Tibial nerve (tissue), 4 donors: ENCODE measurements around the gene LTBP3.

Experiments used
- EP300 ChIP-seq, 2 donors: sonication (generic); formaldehyde crosslinking; IDR thresholded peaks; one replicate each; pipeline ENCODE4 v1.6.1; 2017; ENCODE audit warnings: antibody characterized with exemption in 2 of 2, mild to moderate bottlenecking in 1 of 2
- POLR2A ChIP-seq, 2 donors: fragments of 450-650 bp; IDR thresholded peaks; one replicate each; pipeline ENCODE4 v1.6.1; 2017; ENCODE audit warnings: antibody characterized with exemption in 2 of 2, mild to moderate bottlenecking in 2 of 2, moderate library complexity in 2 of 2
- TF ChIP-seq, protein P1 (sequence below), 5 experiments: fragments of 200-600 bp in 3 of 5; fragments of 450-650 bp in 2 of 5; sonication (generic) in 3 of 5; IDR thresholded peaks; one replicate each; pipeline ENCODE4 v1.5.1; 2016 to 2019; ENCODE audit warnings: antibody characterized with exemption in 5 of 5, mild to moderate bottlenecking in 3 of 5, moderate library complexity in 2 of 5

DNA sequence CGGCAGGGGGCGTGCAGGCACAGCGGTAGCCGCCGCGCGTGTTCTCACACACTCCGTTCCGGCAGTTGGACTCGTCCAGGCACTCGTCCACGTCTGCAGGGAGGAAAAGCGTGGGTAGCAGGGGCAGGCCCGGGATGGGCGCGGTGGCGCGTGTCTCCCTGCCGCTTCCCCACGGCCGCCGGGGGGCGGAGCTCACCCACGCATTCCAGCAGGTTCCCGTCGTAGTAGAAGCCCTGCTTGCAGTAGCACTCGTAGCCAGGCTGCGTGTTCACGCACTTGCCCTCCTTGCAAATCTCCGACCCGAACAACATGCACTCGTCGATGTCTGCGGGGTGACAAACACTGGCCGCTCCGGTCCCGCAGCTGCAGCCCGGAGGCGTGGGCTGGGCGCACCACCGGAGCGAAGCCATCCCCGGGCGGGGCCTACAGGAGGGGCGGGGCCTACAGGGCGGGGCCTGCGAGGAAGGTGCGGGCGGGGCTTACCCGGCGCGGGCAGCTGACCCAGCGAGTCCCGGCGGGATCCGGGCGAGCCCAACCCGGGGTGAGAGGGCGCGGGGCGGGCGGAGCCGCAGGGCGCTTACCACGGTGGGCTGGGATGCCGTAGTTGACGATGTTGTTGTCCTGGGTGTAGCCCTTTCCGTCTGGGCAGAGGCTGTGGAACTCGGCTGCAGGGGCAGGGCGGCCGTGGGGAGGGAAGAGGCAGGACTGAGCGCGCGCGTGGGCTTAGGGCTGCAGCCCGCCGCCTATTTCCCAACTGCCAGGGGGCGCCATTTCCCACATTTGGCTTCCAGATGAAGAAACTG lies 17.7 kb downstream of the LTBP3 start:
- TF ChIP-seq, protein P1, sequence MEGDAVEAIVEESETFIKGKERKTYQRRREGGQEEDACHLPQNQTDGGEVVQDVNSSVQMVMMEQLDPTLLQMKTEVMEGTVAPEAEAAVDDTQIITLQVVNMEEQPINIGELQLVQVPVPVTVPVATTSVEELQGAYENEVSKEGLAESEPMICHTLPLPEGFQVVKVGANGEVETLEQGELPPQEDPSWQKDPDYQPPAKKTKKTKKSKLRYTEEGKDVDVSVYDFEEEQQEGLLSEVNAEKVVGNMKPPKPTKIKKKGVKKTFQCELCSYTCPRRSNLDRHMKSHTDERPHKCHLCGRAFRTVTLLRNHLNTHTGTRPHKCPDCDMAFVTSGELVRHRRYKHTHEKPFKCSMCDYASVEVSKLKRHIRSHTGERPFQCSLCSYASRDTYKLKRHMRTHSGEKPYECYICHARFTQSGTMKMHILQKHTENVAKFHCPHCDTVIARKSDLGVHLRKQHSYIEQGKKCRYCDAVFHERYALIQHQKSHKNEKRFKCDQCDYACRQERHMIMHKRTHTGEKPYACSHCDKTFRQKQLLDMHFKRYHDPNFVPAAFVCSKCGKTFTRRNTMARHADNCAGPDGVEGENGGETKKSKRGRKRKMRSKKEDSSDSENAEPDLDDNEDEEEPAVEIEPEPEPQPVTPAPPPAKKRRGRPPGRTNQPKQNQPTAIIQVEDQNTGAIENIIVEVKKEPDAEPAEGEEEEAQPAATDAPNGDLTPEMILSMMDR (IDR thresholded peaks at IDR 0.05): peak; percentile 78 to 98 (median 86)
- TF ChIP-seq EP300 (IDR thresholded peaks at IDR 0.05) (peak; percentile 73 to 79), POLR2A (IDR thresholded peaks at IDR 0.05) (peak in 1 of 2 donors; percentile 61)
